ENCODE data around the gene MRGPRX2.

- no peak for TF ChIP-seq POLR2A (IDR thresholded peaks at IDR 0.05)
- no peak for TF ChIP-seq CTCF (IDR thresholded peaks at IDR 0.05)
- TF ChIP-seq POLR2AphosphoS5 (IDR thresholded peaks at IDR 0.05) = no peak
- TF ChIP-seq EP300 (IDR thresholded peaks at IDR 0.05) = no peak
Observed at GRCh38 chr11:19107125-19107524, 46.6 kb upstream of the MRGPRX2 start.

Measured in suprapubic skin (tissue), 4 donors.